GM18861 (cell line): ENCODE data around the gene MRPL24.

ENCODE experiments used
- ATAC-seq: cut with Tn5 transposase; IDR thresholded peaks from one replicate; pipeline ENCODE4 v1.9.1; 2021; ENCODE audit not compliant: unreplicated experiment

MRPL24 gene

DNA sequence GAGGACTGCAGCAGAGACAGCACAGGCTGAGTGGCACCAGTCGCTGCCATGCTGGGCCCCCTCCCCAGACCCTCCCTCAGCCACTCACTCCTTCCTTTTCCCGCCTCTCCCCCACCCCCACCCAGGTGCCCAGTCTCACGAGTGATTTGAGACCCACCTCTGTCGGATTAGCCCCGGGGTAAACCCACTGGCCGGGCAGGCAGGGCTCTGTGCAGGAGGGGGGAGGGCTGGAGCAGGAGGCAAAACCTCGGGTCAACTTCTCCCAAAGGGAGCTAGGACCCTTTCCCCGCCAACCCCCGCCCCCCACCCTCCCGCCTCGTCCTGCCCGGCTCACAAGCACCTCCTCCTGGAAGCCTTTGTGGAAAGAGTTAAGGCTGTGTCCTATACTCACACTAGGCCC is 3.5 kb upstream of the MRPL24 start:
- no peak for ATAC-seq

DNA sequence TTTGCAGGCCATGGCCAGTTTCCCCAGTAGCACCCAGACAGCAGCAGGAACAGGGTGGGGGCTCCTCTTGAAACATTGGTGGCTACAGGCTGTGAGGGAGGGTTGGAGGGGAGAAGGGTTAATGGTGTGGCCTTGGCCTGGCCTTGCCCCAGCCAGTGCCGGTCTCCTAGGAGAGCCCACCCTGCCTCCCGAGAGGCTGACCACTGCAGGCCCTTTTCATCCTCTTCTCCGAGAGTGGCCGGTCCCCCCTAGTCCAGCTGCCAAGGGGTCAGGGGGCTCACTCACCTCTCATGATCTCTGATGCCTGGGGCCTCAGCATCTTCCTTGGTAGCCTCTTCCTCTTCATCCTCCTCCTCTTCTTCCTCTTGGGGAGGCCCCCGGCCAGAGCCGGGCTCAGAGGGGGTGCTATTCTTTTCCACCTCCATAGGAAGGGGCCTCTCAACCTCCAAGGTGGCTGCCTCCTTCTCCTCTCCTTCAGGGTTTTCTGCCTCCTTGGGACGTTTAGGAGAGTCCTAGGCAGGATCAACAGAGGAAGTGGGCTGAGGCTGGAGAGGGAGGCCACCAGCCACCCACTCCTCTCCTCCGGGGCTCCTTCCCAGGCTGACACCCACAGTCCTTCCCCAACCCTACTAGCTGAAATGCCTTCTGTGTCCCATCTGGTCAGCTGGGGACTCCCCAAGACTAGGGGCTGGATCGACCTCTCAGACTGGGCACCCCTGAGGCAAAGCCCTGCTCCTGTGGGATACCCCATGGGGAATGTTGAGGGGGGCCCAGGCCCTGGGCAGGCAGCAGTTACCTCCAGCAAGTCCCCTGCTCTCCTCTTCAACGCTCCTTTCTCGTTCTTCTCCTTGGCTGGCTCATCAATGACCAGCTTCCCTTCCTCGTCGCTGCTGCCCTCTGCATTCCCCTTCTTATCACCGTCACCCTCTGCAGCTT is 2.7 kb upstream of the MRPL24 start:
- no peak for ATAC-seq

GRCh38 chr1:156742801-156743200 is 1.9 kb upstream of the MRPL24 start:
- no peak for ATAC-seq

DNA sequence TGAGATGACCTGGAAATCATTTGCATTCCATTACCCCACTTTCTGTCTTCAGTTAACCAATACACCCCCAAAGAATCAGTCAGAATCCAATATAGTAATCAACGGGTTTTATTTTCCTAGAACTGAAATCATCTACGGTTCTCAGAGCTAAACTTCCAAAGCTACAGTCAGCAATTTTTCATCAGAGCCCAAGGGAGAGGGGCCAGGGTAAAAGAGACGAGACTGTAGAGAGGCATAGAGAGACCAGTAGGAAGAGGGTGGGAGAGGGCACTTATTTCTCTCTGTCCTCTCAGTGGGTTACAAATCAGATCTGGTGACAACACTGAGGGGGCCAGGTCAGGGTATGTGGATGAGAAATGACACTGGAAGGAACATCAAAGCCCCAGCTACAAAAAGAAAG is 1.1 kb upstream of the MRPL24 start:
- no peak for ATAC-seq

DNA sequence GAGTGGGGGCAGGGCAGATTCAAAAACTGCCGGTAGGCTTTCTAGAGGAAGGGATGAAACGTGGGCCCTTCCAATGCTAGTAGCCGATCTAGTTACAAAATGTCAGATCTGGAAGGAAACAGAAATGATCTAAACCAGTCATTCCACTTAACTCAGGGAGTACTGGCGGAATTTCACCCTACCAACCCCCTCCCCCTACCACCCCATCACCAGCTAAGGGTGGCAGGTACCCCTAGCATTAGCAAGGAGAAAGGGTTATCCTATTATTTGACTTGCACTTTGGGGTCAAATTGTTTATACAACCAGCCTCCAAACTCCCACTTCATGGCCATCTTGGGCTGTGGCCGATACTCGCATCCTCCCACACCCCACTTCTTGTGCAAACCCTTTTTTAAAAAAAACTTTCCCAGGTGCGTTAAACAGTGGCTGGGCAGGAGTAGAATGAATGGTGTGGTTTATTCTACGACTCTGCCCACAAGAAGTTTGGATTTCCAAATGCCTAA is 644 bp upstream of the MRPL24 start:
- peak; percentile 1 for ATAC-seq

DNA sequence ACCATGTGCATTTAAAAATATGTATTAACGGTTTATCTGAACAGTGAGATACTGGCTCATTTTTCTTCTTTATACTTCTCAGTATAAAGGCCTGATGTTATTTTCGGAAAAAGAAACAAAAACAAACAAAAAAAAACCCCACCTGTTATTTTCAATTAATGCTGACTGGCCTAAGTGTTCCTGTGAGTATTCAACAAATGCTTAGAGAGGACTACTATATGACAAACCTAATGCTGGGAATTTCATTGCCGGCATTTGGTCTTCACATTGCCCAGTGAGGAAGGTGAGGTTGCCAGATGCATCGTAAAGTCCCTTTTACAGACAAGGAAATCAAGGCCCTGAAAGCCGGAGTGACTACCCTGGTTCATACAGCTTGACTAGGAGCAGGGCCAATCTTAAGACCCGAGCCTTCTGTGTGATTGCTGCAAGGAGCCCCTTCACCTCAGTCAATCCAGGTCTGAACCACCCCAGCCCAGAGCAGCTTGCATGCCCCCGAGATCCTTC is 599 bp downstream of the MRPL24 start:
- peak; percentile 3 for ATAC-seq

DNA sequence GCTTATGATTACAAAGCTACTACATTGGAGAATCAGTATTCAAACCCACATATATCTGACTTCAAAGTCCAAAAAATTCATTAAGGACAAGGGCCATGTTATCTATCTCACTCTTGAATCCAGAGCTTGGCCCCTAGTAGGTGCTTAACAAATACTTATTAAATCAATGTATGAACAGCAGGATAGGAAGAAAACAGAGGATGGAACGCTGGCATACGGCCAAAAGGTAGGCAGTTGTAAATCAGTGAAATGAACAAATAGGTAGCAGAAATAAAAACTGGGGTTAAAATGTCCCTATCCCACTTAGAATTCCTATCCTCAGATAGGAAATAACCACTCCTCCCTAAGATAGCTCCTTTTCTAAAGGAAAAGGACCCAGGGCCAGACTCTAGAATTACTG is 2.0 kb downstream of the MRPL24 start:
- no peak for ATAC-seq

GRCh38 chr1:156738407-156738806 is 2.5 kb downstream of the MRPL24 start:
- ATAC-seq: no peak

DNA sequence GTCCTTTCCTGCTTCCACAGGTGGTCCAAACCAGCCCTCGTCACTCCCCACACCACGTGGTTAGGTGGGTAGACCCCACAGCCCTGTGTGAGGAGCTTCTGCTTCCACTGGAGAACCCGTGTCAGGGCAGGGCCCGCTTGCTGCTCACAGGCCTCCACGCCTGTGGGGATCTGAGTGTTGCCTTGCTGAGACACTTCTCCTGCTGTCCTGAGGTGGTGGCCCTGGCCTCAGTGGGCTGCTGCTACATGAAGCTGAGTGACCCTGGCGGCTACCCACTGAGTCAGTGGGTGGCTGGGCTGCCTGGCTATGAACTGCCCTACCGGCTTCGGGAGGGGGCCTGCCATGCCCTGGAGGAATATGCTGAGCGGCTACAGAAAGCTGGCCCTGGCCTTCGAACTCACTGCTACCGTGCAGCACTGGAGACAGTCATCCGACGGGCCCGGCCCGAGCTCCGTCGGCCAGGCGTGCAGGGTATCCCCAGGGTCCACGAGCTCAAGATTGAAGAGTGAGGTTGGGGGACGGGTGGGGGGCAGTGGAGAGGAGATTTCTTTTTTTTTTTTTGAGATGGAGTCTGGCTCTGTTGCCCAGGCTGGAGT is 6.8 kb downstream of the MRPL24 start:
- ATAC-seq: no peak

GRCh38 chr1:156728599-156729462 is 12.1 kb downstream of the MRPL24 start, which contains the start of gene ISG20L2:
Gene ISG20L2, minus strand, starts transcription at chr1:156728766. Its CDS starts 1,114 bp downstream, at chr1:156727652.
- peak; percentile 83 for ATAC-seq

DNA sequence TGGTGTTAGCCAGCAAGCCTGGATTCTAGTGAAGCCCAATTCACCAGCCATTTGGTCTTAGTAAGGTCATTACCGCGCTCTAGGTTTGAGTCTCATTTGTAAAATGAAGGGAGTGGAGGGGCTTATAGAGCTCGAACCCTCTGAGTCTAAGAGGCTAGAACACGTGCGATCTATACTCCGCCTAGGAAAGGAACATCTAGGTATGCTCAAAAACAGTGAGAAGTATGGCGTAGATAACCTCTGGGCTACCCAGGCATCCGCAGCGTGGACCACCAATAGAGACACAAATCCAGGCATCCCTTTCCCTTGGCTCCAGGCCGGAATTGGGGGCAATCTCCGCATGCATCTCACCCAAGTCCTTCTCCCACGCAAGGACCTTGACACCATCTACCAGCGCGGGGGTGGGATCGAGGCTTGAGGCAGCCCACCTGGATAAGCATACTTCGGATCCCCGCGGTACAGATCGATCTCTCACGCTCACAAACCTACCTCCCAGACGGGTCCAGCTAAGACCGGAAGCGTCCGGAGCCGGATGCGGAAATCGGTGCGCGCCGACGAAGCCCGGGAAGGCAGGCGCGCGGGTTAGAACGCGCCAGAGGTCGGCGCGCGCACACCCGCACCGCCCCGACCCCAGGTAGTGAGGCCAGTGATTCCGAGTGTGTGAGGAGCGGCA is 12.8 kb downstream of the MRPL24 start, which contains the start of gene METTL25B:
TSS of gene METTL25B (plus strand) at position 544 of the 673 bp plus-strand sequence. CDS start 636 bp downstream, outside the sequence.
- peak; percentile 26 for ATAC-seq

DNA sequence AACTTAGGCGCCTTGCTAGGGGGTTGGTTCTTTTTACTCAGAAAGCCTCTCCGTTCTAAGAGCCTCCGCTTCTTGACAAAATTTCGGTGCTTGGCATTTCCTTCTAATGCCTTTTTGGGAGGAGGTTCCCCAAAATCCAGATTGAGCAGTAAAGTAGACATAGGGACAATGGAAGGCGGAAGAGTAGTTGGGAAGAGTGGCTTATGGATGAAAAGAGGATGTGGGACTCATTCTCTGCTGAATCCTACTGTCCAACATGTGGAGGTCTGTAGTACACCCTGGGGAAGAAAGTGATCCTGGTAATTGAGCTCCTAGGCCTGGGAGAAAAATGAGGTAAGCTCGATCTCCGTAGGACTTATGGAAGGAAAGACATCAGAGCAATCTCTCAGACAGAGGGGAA is 13.4 kb downstream of the MRPL24 start:
- no peak for ATAC-seq

DNA sequence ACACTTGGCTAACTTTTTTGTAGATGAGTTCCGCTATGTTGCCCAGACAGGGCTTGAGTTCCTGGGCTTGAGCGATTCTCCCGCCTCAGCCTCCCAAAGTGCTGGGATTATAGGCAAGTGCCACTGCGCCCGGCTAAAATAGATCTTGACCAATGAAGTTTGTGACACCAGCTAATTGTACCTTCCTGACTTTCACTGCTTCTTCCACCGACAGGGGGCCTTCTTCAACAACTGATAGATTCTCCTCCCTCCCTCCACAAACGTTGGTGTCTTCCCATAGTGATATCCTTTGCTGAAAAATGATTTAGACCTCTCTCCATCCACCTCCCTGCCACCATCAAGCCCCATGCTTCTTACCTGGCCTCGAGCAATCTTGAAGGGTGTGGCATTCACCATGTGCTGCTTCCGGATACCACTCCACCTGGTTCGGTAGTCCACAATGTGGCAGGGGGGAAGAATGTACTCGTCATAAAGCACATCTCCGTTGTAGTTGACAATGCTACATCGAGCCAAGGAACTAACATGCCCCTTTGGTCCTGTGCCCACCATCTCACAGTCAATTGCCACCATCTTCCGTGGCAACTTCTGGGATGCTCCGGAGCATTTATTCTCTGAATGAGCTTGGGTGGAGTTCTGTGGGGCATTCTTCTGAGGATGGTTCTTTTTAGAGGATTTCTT is 14.2 kb downstream of the MRPL24 start:
- ATAC-seq: no peak

DNA sequence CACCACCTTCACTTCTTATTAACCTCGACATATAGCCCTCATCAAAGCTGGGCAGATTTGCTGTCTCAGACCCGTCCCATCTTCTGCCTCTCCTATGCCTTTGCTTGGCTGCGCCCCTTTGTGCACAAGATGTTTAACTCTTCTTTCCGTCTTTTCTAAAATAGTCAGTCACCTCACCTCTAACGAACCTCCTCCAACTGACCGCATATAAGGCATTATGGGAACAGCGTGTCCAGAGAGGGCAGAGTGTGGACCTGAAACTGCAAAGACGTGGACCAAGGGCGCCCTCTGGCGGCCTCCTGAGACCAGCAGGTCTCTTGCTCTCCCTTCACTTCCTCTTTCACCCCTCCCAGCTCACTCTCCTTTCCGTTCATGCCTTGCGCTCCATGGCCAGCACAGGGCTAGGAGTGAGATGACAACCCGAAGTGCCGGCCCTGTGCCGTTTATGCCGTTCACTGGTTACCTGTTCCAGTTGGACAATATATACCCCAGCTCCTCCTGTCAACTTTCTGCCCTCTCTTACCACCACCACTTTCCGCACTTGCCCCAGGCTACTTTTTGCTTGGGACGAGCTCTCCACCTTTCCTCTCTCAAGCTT is 15.1 kb downstream of the MRPL24 start:
- ATAC-seq: peak; percentile 38

GRCh38 chr1:156721535-156721934 is 19.4 kb downstream of the MRPL24 start:
- ATAC-seq: no peak

DNA sequence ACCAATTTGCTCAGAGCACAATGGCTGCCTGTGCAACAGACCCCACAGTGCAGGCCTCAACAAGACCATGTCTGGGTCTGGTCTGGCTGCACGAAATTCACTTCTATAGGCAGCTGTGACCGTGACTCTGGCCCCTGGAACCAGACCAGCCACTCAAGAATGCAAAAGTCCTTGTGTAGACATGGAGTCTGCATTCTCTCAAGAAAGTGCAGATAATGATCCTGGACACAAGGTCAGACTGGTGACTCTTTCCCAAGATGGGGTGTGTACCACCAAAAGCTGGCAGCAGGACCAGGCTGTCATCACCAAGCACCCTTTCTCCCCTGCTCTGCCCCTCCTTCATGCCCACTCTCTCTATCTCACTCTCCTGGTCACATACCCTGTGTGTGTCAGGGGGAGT is 19.8 kb downstream of the MRPL24 start:
- no peak for ATAC-seq

DNA sequence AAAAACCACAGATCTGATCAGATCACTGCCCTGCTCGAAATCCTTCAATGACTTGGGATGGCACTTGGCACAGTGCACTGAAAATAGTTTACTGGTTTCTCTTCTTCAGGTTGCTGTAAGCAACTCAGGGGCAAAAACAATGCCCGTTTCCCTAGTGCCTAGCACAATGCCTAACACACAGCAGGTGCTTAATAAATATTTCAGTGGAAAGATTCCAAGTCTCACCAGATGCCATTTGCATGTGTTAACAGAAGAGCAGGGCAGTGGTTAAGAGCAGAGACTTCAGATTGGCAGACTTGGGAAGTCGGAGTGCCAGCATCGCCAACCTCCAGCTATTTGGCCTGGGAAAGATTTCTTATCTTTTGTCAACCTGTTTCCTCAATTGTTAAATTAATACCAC is 23.5 kb downstream of the MRPL24 start:
- no peak for ATAC-seq

GRCh38 chr1:156714830-156715229 is 26.1 kb downstream of the MRPL24 start:
- no peak for ATAC-seq

DNA sequence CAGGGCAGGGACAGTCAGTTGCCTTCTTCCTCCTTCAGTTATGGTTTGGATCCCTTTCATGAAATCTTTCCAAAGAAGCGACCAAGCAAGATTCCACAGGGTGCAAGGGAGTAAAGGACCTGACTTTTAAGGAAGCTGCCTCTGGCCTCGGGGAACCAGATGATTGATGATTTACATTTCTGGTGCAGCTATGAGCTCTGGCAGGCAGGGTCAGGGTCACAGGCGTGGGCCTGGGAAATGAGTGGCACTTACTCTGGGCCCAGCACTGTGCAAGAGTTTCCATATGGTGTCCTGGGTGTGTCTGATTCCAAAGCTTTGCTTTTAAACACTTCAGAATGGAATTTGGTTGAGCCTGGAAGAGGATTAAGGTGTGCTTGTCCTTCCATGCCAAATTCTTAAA is 28.3 kb downstream of the MRPL24 start:
- no peak for ATAC-seq
